Stimulated activated CD4-positive, alpha-beta T cell treated with anti-CD3 and anti-CD28 coated beads, Interleukin-15, amount 100 ng/mL, for 48 hours (primary cell): ENCODE results near the gene DTD2.

Experiments
- DNase-seq, 2 donors: peaks; one replicate each; pipeline ENCODE4 v3.0.0-alpha.2; 2020; ENCODE audit warnings: low read depth in 2 of 2

DTD2 gene

GRCh38 chr14:31405599-31406232, 51.6 kb downstream of the DTD2 start:
- no peak for DNase-seq

GRCh38 chr14:31405106-31405505, 52.2 kb downstream of the DTD2 start:
- DNase-seq = no peak

GRCh38 chr14:31403707-31404106, 53.6 kb downstream of the DTD2 start:
- no peak for DNase-seq

GRCh38 chr14:31402764-31403439, 54.4 kb downstream of the DTD2 start:
- DNase-seq = no peak

GRCh38 chr14:31401369-31401932, 55.9 kb downstream of the DTD2 start:
- no peak for DNase-seq

GRCh38 chr14:31400031-31400638, 57.2 kb downstream of the DTD2 start:
- DNase-seq = no peak
